NCI-H1436 (cell line): ENCODE data around the gene NUP93.

Experiments
- DNase-seq: peaks from one replicate; lab custom pipeline; 2025; lab: John Stamatoyannopoulos, UW

The NUP93 gene

DNA sequence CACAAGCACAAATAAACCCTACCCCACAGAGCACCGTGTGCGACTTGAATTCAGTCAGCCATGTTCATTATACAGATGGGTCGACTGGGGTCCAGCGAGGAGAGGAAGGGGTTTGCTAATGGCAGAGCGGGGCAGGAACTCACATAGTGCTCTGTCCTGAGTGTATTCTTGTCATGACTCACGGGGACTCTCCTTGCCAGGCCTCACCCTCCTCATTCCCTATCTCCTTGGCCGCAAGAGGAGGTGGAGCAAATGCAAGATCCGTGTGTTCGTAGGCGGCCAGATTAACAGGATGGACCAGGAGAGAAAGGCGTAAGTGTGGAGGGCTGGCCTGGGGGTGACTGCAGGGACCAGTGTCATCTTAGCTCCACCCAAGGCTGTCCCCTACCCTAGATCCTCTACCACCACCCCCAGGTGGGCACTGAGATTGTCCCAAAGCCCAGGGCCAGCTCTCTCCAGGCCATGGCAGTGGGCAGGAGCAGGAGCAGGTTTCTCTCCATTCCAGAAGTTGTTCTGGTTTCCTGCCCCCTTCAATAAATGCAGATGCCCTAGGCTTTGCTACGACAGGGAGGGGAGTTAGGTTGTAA, 164.5 kb downstream of the NUP93 start:
- DNase-seq = no peak

DNA sequence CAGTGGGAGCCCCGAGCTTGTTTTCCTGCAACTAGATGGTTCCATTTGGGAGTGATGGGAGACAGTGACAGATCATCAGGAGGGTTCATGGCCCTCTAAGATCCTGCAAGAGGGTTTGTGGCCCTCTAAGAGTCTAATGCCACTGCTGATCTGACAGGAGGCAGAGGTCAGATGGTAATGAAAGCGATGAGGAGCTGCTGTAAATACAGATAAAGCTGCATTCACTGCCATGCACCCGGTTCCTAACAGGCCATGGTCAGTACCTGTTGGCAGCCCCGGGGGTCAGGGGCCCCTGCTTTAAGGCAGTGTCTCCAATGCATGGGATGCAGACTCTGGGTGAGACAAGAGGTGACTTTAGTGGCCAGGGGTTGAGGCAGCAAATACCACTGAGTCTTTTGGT, 165.9 kb downstream of the NUP93 start:
- no peak for DNase-seq

- no peak for DNase-seq
Measured at GRCh38 chr16:56896244-56896643, 166.3 kb downstream of the NUP93 start.

DNA sequence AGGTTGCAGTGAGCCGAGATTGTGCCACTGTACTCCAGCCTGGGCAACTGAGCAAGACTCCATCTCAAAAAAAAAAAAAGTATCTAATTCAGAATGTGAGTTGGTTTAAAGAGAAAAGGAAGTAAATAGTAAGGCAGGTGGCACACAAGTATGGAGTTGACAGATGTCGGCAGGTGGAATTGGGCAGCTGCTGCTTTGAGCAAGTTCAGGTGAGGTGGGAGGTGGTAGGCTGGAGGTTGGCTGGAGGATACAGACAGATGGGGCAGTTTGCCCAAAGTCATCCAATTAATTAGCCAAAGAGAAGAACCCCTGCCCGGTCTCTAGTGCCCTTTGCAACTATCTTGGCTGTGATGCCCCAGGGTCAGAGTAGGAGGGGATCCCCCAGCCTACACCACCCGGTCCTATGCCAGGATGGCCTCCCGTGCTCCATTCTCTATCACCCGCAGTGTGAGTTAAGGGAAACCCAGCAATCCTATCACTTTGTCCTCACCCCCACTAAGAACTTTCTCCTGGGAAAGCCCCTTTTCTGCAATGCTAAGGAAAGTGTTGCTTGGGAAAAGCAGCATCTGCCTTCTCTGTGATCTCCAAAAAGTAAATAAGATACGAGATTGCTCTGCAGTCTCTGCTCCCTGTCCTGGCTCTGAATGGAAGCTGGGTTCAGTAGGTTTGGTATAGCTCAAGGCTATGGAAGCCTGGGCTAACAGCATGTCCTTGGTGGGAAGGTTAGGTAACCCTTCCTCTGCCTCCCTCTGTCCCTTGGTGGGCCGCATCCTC, 167.3 kb downstream of the NUP93 start:
- DNase-seq = no peak

DNA sequence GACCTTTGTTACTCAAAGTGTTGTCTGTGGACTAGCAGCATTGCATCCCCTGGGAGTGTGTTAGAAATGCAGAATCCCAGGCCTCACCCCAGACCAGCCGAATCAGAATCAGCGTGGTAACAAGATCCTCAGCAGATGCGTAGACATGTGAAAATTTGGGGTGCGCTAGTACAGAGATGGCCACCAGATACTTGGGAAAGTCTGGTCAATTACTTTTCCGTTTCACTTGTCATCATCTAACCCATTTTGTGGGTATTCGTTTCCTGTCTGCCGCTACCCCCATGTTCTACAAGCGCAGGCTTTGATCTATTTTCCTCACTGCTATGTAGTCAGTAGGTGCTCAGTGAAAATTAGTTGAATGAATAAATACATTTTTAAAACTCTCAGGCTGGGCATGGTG, 168.9 kb downstream of the NUP93 start:
- DNase-seq = no peak
